GM18907 (cell line): ENCODE data around the gene HAUS7.

Experiments
- ATAC-seq: cut with Tn5 transposase; IDR thresholded peaks from one replicate; pipeline ENCODE4 v1.9.1; 2021; ENCODE audit warnings: mild to moderate bottlenecking, moderate library complexity; ENCODE audit not compliant: unreplicated experiment

Gene HAUS7

GRCh38 chrX:153499876-153500275 is 29.5 kb upstream of the HAUS7 start:
- no peak for ATAC-seq

- ATAC-seq, result no peak
These were observed 29.0 kb upstream of the HAUS7 start for GRCh38 chrX:153499341-153499740.

- ATAC-seq, result no peak
These were observed 28.1 kb upstream of the HAUS7 start for GRCh38 chrX:153498453-153498852.

DNA sequence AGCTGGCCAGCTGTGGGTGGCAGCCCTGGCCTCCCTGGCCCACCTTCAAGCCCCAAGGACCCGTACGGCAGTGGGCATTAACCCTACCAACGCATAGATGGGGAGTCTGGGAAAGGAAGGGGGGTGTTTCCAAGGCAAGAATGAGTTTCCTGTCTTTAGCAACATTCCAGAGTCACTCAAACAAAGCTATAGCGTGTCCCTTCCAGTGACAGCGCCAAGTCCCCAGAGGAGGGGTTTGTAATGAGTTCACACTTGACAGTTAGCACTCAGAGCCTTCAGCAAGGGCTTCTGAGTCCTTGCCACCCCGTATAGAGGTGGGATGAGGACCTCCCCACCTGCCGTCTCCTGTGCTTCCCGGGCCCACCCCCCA is 26.2 kb upstream of the HAUS7 start:
- ATAC-seq, result no peak

GRCh38 chrX:153495903-153496589 is 25.7 kb upstream of the HAUS7 start:
- ATAC-seq, result no peak

- no peak for ATAC-seq
These were observed 25.0 kb upstream of the HAUS7 start for GRCh38 chrX:153495362-153495751.

DNA sequence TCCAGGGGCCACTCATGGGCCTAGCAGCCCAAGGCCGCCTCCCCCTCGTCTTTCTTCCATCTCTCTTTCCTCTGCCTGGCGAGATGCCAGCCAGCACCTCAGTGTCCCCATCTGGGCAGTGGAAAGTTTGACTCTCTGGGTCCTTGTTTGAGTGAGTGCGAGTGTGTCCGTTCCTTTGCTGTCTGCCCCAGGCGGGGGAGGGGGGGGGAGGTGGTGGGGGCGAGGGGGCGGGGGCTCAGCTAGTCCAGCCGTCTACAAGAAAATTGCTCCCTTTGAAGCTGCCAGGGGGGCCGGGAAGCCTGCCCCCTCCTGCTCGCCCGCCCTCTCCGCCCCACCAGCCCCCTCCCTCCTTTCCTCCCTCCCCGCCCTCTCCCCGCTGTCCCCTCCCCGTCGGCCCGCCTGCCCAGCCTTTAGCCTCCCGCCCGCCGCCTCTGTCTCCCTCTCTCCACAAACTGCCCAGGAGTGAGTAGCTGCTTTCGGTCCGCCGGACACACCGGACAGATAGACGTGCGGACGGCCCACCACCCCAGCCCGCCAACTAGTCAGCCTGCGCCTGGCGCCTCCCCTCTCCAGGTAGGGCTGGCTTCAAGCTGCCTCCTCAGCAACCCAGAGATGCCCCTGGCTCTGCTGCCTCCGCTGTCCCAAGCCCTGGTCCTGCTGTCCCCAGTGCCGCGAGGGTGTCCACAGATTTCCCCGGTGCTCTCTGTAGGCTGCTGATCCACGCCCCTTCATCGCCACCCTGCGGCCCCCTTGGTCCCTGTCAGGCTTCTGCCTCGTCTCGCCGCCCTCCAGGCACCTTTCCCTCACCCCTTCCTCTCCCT is 24.4 kb upstream of the HAUS7 start, which contains the start of gene BGN:
BGN (plus strand) TSS at position 440 of the 821 bp plus-strand sequence. CDS start 9,652 bp downstream, outside the sequence.
- no peak for ATAC-seq

DNA sequence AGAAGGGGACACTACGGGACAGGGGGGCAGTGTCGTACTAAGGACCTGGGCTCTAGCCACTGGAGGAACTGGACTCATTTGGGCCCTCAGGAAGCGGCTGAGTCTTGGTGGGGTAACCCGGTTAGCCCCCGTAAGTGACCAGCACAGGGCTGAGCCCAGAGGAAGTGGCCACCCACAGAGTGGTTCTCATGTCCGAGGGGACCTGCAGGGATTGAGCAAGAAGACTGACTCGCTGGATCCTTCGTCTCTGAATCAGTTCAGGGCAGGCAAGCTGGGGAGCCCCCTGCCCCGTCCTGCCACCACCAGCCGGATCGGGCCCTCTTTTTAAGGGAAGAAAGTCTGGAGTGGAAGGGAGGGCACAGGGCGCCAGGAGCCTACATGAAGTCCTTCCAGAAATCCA is 23.7 kb upstream of the HAUS7 start:
- ATAC-seq, result no peak

DNA sequence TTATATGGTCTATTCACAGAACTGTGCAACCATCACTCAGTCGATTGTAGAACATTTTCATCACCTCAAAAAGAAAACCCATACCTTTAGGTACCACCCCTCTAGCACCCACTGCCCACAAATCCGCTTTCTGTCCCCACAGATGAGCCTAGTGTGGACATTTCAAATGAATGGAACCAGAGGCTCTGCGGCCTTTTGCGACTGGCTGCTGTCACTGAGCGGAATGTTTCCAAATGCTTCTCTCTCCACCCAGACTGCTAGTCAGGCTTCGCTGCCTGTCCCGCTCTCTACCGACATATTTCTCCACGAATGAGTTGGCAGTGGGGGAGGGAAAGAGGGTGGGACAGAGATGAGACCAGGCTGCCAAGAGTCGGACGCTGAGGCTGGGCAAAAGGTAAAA is 22.7 kb upstream of the HAUS7 start:
- ATAC-seq, result no peak

GRCh38 chrX:153492543-153492942 is 22.2 kb upstream of the HAUS7 start:
- no peak for ATAC-seq

DNA sequence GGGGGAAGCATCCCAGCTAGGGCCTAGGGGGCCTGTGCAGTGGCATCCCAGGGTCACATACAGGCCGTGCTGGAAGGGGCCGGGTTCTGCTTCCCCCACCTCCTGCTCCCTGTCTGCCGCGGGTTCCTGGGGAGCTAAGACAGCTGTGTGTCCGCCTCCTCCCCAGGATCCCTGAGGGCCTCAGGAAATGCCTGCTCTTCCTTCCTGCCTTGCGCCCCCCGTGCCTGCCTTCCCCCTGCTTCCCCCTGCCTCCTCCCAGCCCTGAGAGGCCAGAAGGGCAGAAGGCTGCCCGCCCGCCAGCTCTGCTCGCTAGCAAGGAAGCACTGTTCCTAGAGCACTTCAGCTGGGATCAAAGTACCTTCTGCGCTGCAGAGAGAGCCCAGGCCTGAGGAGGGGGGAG is 21.5 kb upstream of the HAUS7 start:
- no peak for ATAC-seq

GRCh38 chrX:153491351-153491914 is 21.1 kb upstream of the HAUS7 start:
- no peak for ATAC-seq

- ATAC-seq, result no peak
These were observed 20.0 kb upstream of the HAUS7 start for GRCh38 chrX:153490217-153490930.

DNA sequence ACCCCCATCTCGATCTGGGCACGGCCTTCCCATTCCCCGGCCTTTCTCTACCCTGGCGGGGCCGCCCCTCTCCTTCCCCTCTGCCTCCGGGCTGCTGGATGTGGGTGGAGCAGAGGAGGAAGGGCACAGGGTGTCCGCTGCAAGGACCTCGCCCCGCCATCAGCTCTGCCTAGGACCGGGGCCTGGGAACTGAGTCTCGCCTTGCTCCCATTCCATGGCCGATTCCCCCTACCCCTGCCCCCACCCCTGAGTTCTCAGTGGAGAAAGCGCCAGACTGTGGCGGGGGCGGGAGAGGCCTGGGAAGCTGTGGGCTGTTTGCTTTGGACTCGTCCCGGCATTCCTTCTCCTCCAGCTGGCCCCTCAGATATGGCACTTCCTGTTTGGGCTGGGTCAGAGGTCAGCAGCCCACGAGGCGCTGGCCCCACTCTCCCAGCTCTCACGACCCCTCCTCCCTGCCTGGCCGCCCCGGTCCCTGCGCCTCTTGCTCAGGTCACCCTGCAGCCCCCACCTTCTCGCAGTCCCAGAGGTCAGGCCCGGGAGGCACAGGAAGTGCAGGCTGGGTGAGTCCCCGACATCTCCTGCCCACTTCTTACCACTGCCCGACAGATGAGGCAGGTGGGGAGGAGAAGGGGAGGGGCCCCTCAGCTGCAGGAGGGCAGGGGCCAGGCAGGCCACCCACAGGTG is 18.0 kb upstream of the HAUS7 start:
- no peak for ATAC-seq

GRCh38 chrX:153487590-153488071 is 17.3 kb upstream of the HAUS7 start:
- no peak for ATAC-seq

DNA sequence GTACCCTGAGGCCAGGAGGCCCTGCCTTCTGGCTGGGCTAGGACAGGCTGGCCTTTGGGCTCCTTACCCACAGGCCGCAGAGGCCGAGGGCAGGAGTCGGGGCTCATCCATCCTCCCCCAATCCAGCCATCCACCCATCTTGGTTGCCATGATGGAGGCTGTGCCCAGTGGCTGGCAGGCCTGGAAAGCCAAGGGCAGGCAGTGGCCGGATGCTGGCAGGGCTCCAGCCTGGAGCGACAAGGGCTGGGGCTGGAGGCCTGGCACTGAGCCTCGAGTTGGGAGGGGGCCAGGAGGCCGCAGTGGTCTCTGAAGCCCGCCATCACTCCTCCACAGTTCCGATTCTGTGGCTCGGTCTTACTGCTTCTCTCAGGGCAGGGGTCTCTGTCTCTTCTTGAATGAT is 15.8 kb upstream of the HAUS7 start:
- ATAC-seq, result no peak

DNA sequence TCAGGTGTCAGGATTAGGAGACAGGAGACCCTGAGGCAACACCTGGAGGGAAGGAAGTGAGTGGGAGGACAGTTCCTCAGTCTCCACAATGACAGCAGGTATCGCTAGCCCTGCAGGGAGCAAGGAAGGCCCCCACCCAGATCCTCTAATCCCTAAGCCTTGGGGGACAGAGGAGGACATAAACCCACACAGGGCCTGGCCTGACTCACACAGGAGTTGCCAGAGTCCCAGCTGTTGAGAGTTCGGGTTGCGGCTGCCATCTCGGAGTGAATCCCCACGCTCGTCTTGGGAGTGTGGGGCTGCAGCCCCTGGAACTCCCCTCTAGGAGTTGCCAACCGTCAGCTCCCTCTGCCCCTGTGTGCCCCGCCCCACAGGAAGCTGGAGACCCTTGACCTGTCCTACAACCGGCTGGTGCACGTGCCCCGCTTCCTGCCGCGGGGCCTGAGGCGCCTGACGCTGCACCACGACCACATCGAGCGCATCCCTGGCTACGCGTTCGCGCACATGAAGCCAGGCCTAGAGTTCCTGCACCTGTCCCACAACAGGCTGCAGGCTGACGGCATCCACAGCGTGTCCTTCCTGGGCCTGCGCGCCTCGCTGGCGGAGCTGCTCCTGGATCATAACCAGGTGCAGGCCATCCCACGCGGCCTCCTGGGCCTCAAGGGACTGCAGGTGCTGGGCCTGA is 15.2 kb upstream of the HAUS7 start:
- ATAC-seq, result no peak

- no peak for ATAC-seq
These were observed 12.1 kb upstream of the HAUS7 start for GRCh38 chrX:153482376-153483015.

DNA sequence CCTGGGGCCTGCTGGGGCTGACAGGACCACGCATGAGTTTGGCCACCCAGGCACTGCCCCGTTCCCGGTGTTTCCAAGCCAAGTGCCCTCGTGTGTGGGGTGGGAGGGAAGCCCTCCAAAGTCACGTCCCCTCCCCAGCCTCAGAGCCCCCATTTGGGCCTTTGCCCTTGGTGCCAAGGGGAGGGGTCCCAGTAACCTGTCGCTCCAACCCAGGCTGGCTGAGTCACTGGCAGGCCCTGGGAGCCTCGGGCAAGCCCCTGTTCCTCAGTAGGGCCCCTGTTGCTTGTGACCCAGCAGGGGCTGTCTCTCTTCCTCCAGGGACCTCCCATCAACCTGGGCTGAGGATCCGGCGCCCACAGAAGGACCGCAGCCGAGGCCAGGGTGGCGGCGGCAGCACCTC is 10.7 kb upstream of the HAUS7 start:
- no peak for ATAC-seq

GRCh38 chrX:153478746-153479145 is 8.4 kb upstream of the HAUS7 start:
- ATAC-seq, result no peak
